Suprapubic skin (tissue), 4 donors: Measurements from ENCODE around the gene IGLON5. TPM values are rescaled to one million over a fixed set of nuclear protein-coding genes. Genes with fewer than 3 reads are reported as not detected.

ENCODE experiments used
- DNase-seq, 2 donors: peaks; one replicate each; pipeline ENCODE4 v3.0.0-alpha.2; 2019; ENCODE audit warnings: low spot score in 2 of 2
- H3K27ac ChIP-seq: fragments of 200-600 bp; sonication (generic); one replicate; pipeline ENCODE4 v1.5.1; 2019
- H3K27me3 ChIP-seq: fragments of 200-600 bp; sonication (generic); one replicate; pipeline ENCODE4 v1.5.1; 2019
- H3K36me3 ChIP-seq: fragments of 200-600 bp; sonication (generic); one replicate; pipeline ENCODE4 v1.5.1; 2019
- H3K4me1 ChIP-seq: fragments of 200-600 bp; sonication (generic); one replicate; pipeline ENCODE4 v1.5.1; 2019
- H3K4me3 ChIP-seq: fragments of 200-600 bp; sonication (generic); one replicate; pipeline ENCODE4 v1.5.1; 2019; ENCODE audit warnings: mild to moderate bottlenecking
- H3K9me3 ChIP-seq: fragments of 200-600 bp; sonication (generic); one replicate; pipeline ENCODE4 v1.5.1; 2019
- CTCF ChIP-seq, 2 donors: fragments of 200-600 bp in 1 of 2; fragments of 450-650 bp in 1 of 2; sonication (generic) in 1 of 2; IDR thresholded peaks; one replicate each; pipeline ENCODE4 v1.5.1; 2016 to 2019; ENCODE audit warnings: antibody characterized with exemption in 2 of 2, mild to moderate bottlenecking in 1 of 2, moderate library complexity in 1 of 2
- EP300 ChIP-seq: sonication (generic); formaldehyde crosslinking; IDR thresholded peaks from one replicate; pipeline ENCODE4 v1.6.1; 2017; ENCODE audit warnings: antibody characterized with exemption
- POLR2A ChIP-seq, 2 donors: fragments of 450-650 bp; IDR thresholded peaks; one replicate each; pipeline ENCODE4 v1.6.1; 2017; ENCODE audit warnings: antibody characterized with exemption in 2 of 2, mild to moderate bottlenecking in 2 of 2, moderate library complexity in 2 of 2
- POLR2AphosphoS5 ChIP-seq, 3 donors: sonication (generic); formaldehyde crosslinking; IDR thresholded peaks; one replicate each; pipeline ENCODE4 v1.6.1; 2017; ENCODE audit warnings: antibody characterized with exemption in 3 of 3
- WGBS: methylation state at CpG from one replicate; pipeline ENCODE4 v1.1.5; 2018; 5-methylcytosine and 5-hydroxymethylcytosine counted together
- total RNA-seq, 4 donors: library from RNA; depleted of rRNA; stranded (reverse); fragments of >200 nt; gene quantifications; one replicate each; pipeline ENCODE4 v1.1.0, GENCODE V29; 2016

The IGLON5 gene
- total RNA-seq, 4 donors from 2014 or later: 0.26 TPM; not detected in 3

GRCh38 chr19:51337861-51338562 is 26.6 kb downstream of the IGLON5 start:
- no peak for DNase-seq
- no peaks in the 10 kb centered on the region for H3K36me3 ChIP-seq
- WGBS: 81% methylated on average over 15 of the region's 19 CpGs
- H3K27me3 ChIP-seq: no peaks in the 10 kb centered on the region
- H3K27ac ChIP-seq: no peak overlapping the region
- H3K4me1 ChIP-seq: peaks cover 19% of the 10 kb centered on the region
- no peak overlapping the region for H3K4me3 ChIP-seq
- TF ChIP-seq EP300 (no peak), CTCF (IDR thresholded peaks at IDR 0.05) (no peak), POLR2AphosphoS5 (IDR thresholded peaks at IDR 0.05) (no peak), POLR2A (IDR thresholded peaks at IDR 0.05) (no peak)
- no peaks in the 10 kb centered on the region for H3K9me3 ChIP-seq

DNA sequence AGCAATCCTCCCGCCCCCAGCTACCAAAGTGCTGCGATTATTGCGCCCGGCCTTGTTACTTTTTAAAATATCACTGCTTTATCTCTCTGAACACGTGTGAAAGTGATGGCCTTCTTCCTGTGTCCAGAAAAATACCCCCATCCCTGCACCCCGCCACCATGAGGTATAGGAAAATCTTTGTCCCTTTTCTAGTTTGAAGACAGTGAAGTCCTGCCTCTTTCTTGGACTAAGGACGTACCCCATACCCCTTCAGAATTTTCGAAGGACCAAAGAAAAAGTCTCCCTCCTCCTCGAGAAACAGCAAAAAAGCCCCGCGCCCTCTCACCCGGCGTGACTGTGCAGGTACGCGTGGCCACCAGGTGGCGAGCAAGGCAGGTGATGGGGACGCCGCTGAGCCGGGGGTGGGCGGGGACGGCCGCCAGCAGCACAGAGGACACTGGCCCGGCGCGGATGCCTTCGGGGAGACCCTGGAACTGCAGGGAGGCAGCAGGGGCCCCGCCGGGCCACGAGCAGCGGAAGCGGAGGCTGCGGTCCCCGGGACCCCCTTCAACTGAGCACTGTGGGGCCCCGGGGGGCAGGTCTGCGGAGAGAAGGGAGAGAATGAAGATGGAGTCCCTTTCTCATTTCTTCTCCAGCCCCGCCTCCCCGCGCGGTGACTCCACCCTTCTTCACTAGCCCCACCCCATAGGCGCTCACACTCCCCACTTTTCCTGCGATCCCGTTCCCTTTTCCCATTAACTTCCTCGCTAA is 27.3 kb downstream of the IGLON5 start:
- Histone ChIP-seq H3K9me3 (no peaks in the 10 kb centered on the region), H3K27ac (peak overlapping the region; percentile 35), H3K4me1 (peaks cover 19% of the 10 kb centered on the region), H3K27me3 (no peaks in the 10 kb centered on the region), H3K36me3 (no peaks in the 10 kb centered on the region), H3K4me3 (peak overlapping the region; percentile 69)
- peak; percentile 91 for DNase-seq
- TF ChIP-seq POLR2A (IDR thresholded peaks at IDR 0.05) (no peak), POLR2AphosphoS5 (IDR thresholded peaks at IDR 0.05) (no peak), EP300 (no peak), CTCF (IDR thresholded peaks at IDR 0.05) (peak; percentile 75 to 89)
- WGBS: 7% methylated on average over 30 of the region's 43 CpGs

- Histone ChIP-seq H3K9me3 (no peaks in the 10 kb centered on the region), H3K4me3 (peak overlapping the region; percentile 69), H3K36me3 (no peaks in the 10 kb centered on the region), H3K27ac (peak overlapping the region; percentile 35), H3K27me3 (no peaks in the 10 kb centered on the region), H3K4me1 (peaks cover 19% of the 10 kb centered on the region)
- TF ChIP-seq POLR2AphosphoS5 (IDR thresholded peaks at IDR 0.05) (no peak), CTCF (IDR thresholded peaks at IDR 0.05) (no peak), POLR2A (IDR thresholded peaks at IDR 0.05) (no peak), EP300 (no peak)
- under 1% methylated on average over 10 of the region's 10 CpGs for WGBS
- DNase-seq: no peak
These were observed 27.9 kb downstream of the IGLON5 start for GRCh38 chr19:51339313-51339686.

DNA sequence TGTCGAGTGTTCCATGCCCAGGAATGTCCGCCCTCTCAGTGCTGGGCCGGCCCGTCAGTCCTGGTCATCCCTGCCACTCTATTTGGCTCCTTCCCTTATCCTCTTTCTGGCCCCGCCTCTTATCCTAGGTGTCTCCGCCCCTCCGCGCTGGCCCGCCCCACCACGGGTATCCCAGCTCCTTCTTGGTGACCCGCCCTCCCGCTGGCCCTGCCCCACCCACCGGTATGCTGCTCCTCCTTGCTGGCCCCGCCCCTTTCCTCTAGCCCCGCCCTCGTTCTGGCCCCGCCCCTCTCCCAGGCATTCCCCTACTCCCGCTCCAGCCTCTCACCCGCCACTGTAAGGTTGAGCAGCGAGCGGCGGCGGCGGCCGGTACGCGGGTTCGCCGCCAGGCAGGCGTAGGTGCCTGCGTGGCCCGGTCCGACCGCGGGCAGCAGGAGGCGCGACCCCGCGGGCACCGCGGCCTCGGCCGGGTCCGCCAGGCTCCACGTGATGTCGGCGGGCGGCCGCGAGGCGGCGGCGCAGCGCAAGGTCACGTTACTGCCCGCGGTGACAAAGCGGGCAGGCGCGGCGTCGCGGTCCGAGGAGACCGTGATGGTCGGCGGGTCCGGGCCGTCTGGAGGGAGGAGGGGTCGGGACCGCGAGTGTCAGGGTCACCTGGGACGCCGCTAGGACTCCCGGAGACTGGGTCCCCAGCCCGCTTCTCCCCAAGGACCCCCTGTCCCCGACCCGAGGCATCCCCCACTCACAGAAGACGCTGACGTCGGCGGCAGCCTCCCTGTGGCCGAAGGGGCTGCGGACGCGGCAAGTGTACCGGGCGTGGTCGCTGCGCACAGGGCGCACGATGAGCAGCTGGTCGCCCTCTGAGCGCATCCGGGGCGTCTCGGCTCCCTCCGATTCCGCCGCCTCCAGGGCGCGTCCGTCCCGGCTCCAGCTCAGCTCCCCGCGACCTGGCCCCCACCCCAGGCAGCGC is 28.5 kb downstream of the IGLON5 start:
- H3K4me3 ChIP-seq: peak overlapping the region; percentile 69
- peak; percentile 100 for DNase-seq
- H3K27ac ChIP-seq: peak overlapping the region; percentile 84
- H3K27me3 ChIP-seq: no peaks in the 10 kb centered on the region
- H3K36me3 ChIP-seq: peaks cover 4% of the 10 kb centered on the region
- no peak for TF ChIP-seq POLR2AphosphoS5 (IDR thresholded peaks at IDR 0.05)
- peak; percentile 23 to 29 for TF ChIP-seq CTCF (IDR thresholded peaks at IDR 0.05)
- TF ChIP-seq EP300: no peak
- peak; percentile 44 to 64 for TF ChIP-seq POLR2A (IDR thresholded peaks at IDR 0.05)
- peaks cover 19% of the 10 kb centered on the region for H3K4me1 ChIP-seq
- WGBS: under 1% methylated on average over 17 of the region's 107 CpGs
- H3K9me3 ChIP-seq: no peaks in the 10 kb centered on the region
